H4 (cell line): ENCODE measurements around the gene ADAMTS16. TPM values are rescaled to one million over a fixed set of nuclear protein-coding genes. Genes with fewer than 3 reads are reported as not detected.

ENCODE experiments used
- DNase-seq: peaks from one replicate; pipeline ENCODE4 v3.0.0-alpha.2; 2015; ENCODE audit warnings: low spot score
- total RNA-seq: library from RNA; depleted of rRNA; stranded (reverse); fragments of >200 nt; shearing (Covaris generic); gene quantifications from 2 replicates; pipeline ENCODE4 v1.2.3, GENCODE V29; 2014

Gene ADAMTS16
- total RNA-seq, 1 experiment from 2014 or later, result 1.3 TPM

- DNase-seq, result no peak
Observed at GRCh38 chr5:5314166-5314565, 174.0 kb downstream of the ADAMTS16 start.

- DNase-seq, result no peak
Observed at GRCh38 chr5:5314626-5315025, 174.5 kb downstream of the ADAMTS16 start.

GRCh38 chr5:5315068-5315980 is 175.2 kb downstream of the ADAMTS16 start:
- DNase-seq, result no peak

GRCh38 chr5:5316334-5316733 is 176.2 kb downstream of the ADAMTS16 start:
- DNase-seq, result peak; percentile 50

GRCh38 chr5:5317976-5318375 is 177.8 kb downstream of the ADAMTS16 start:
- no peak for DNase-seq

- no peak for DNase-seq
Observed at GRCh38 chr5:5318426-5319190, 178.5 kb downstream of the ADAMTS16 start.

GRCh38 chr5:5320062-5320805 is 180.1 kb downstream of the ADAMTS16 start:
- DNase-seq, result no peak

GRCh38 chr5:5321137-5321536 is 181.0 kb downstream of the ADAMTS16 start:
- no peak for DNase-seq

- DNase-seq, result no peak
Observed at GRCh38 chr5:5323551-5323950, 183.4 kb downstream of the ADAMTS16 start.

GRCh38 chr5:5326115-5326758 is 186.1 kb downstream of the ADAMTS16 start:
- no peak for DNase-seq

GRCh38 chr5:5327126-5327525 is 187.0 kb downstream of the ADAMTS16 start:
- DNase-seq, result no peak

GRCh38 chr5:5330728-5331452 is 190.8 kb downstream of the ADAMTS16 start:
- no peak for DNase-seq

GRCh38 chr5:5331848-5332247 is 191.7 kb downstream of the ADAMTS16 start:
- DNase-seq, result peak; percentile 42

- no peak for DNase-seq
Observed at GRCh38 chr5:5332287-5332686, 192.2 kb downstream of the ADAMTS16 start.

GRCh38 chr5:5335107-5335506 is 195.0 kb downstream of the ADAMTS16 start:
- DNase-seq, result no peak

- DNase-seq, result peak; percentile 63
Observed at GRCh38 chr5:5335700-5336264, 195.7 kb downstream of the ADAMTS16 start.

- no peak for DNase-seq
Observed at GRCh38 chr5:5339257-5339656, 199.1 kb downstream of the ADAMTS16 start.

- DNase-seq, result peak; percentile 97
Observed at GRCh38 chr5:5340206-5340729, 200.1 kb downstream of the ADAMTS16 start.

- DNase-seq, result no peak
Observed at GRCh38 chr5:5341531-5342292, 201.6 kb downstream of the ADAMTS16 start.

- DNase-seq, result no peak
Observed at GRCh38 chr5:5342784-5343183, 202.7 kb downstream of the ADAMTS16 start.
